GM19468 (cell line): ENCODE measurements around the gene SPRN.
A peak's percentile ranks its signal among the peaks of the same experiment; 100 is the strongest.
"Not testable (repeated sequence)": the region's sequence is repeated elsewhere in the genome, so short reads cannot be mapped to it uniquely, and the experiment has no call there.

Experiments used
- ATAC-seq: cut with Tn5 transposase; IDR thresholded peaks from one replicate; pipeline ENCODE4 v1.9.1; 2021; ENCODE audit warnings: mild to moderate bottlenecking, moderate library complexity, moderate number of reproducible peaks; ENCODE audit not compliant: unreplicated experiment; ENCODE audit errors: extremely low read depth

Gene SPRN

GRCh38 chr10:133388973-133389818, 35.2 kb downstream of the SPRN start:
- ATAC-seq, result peak; percentile 90

GRCh38 chr10:133388236-133388972, 36.0 kb downstream of the SPRN start:
- no peak for ATAC-seq

- ATAC-seq, result not testable (repeated sequence)
Measured at GRCh38 chr10:133386951-133387350, 37.5 kb downstream of the SPRN start.

- ATAC-seq, result no peak
Measured at GRCh38 chr10:133385214-133385613, 39.2 kb downstream of the SPRN start.

GRCh38 chr10:133384071-133384470, 40.4 kb downstream of the SPRN start:
- no peak for ATAC-seq

GRCh38 chr10:133383551-133383950, 40.9 kb downstream of the SPRN start:
- ATAC-seq, result no peak

GRCh38 chr10:133381036-133381435, 43.4 kb downstream of the SPRN start:
- no peak for ATAC-seq

- ATAC-seq, result no peak
Measured at GRCh38 chr10:133379801-133380666, 44.4 kb downstream of the SPRN start.

- ATAC-seq, result peak; percentile 40
Measured at GRCh38 chr10:133379152-133379800, 45.1 kb downstream of the SPRN start, which contains the start of gene PAOX. PAOX (plus strand) TSS chr10:133379262; CDS start chr10:133379317, 55 bp downstream.

GRCh38 chr10:133378251-133379096, 46.0 kb downstream of the SPRN start:
- peak; percentile 24 for ATAC-seq

- no peak for ATAC-seq
Measured at GRCh38 chr10:133377818-133378250, 46.6 kb downstream of the SPRN start.

GRCh38 chr10:133377025-133377817, 47.2 kb downstream of the SPRN start:
- no peak for ATAC-seq

GRCh38 chr10:133376183-133376582, 48.2 kb downstream of the SPRN start:
- ATAC-seq, result not testable (repeated sequence)

- ATAC-seq, result no peak
Measured at GRCh38 chr10:133375357-133376115, 48.9 kb downstream of the SPRN start.

GRCh38 chr10:133373174-133374090, 51.0 kb downstream of the SPRN start, which contains the start of gene ECHS1:
ECHS1 (minus strand) TSS chr10:133373354; CDS start chr10:133373333, 21 bp downstream.
- peak; percentile 99 for ATAC-seq

GRCh38 chr10:133372507-133372906, 51.9 kb downstream of the SPRN start:
- ATAC-seq, result no peak
